Measurements from ENCODE around the gene MICAL3.

- TF ChIP-seq BACH2 (CRISPR knock-in tag; IDR thresholded peaks at IDR 0.05; ENCODE audit: borderline replicate concordance) (no peak), TOX (CRISPR knock-in tag; IDR thresholded peaks at IDR 0.05; ENCODE audit: borderline replicate concordance) (no peak), GLIS3 (CRISPR knock-in tag; IDR thresholded peaks at IDR 0.05) (no peak)
These were observed 176.8 kb downstream of the MICAL3 start for GRCh38 chr22:17847360-17848078.
